ENCODE data around the gene C19orf44. TPM values are rescaled to one million over a fixed set of nuclear protein-coding genes. Genes with fewer than 3 reads are reported as not detected.
"Not testable (repeated sequence)": the region's sequence is repeated elsewhere in the genome, so short reads cannot be mapped to it uniquely, and the experiment has no call there.

The C19orf44 gene
- total RNA-seq, 1 donor from 2014 or later = 2.8 TPM

GRCh38 chr19:16467581-16467980 is 28.6 kb upstream of the C19orf44 start:
- no peak for DNase-seq

- DNase-seq = no peak
These were observed 25.7 kb upstream of the C19orf44 start for GRCh38 chr19:16470541-16470910.

GRCh38 chr19:16470911-16471811 is 25.0 kb upstream of the C19orf44 start:
- DNase-seq = no peak

GRCh38 chr19:16472559-16472899 is 23.7 kb upstream of the C19orf44 start:
- DNase-seq = not testable (repeated sequence)

GRCh38 chr19:16472992-16473391 is 23.2 kb upstream of the C19orf44 start:
- no peak for DNase-seq

- DNase-seq = no peak
These were observed 22.3 kb upstream of the C19orf44 start for GRCh38 chr19:16473875-16474392.

GRCh38 chr19:16476401-16476800 is 19.8 kb upstream of the C19orf44 start:
- DNase-seq = no peak

- DNase-seq = no peak
These were observed 18.9 kb upstream of the C19orf44 start for GRCh38 chr19:16477311-16477710.

- no peak for DNase-seq
These were observed 13.4 kb upstream of the C19orf44 start for GRCh38 chr19:16482745-16483144.

GRCh38 chr19:16486476-16486875 is 9.7 kb upstream of the C19orf44 start:
- DNase-seq = not testable (repeated sequence)

GRCh38 chr19:16496613-16496983 is 404 bp downstream of the C19orf44 start:
- DNase-seq = peak; percentile 41

- DNase-seq = no peak
These were observed 848 bp downstream of the C19orf44 start for GRCh38 chr19:16497042-16497441.

GRCh38 chr19:16497837-16498236 is 1.6 kb downstream of the C19orf44 start:
- DNase-seq = no peak

- no peak for DNase-seq
These were observed 8.1 kb downstream of the C19orf44 start for GRCh38 chr19:16504271-16504670.

GRCh38 chr19:16506161-16506560 is 10.0 kb downstream of the C19orf44 start:
- DNase-seq = not testable (repeated sequence)

GRCh38 chr19:16506961-16507360 is 10.8 kb downstream of the C19orf44 start:
- no peak for DNase-seq

- no peak for DNase-seq
These were observed 12.4 kb downstream of the C19orf44 start for GRCh38 chr19:16508546-16508945.

GRCh38 chr19:16509141-16510061 is 13.2 kb downstream of the C19orf44 start:
- peak; percentile 63 for DNase-seq

- not testable (repeated sequence) for DNase-seq
These were observed 16.4 kb downstream of the C19orf44 start for GRCh38 chr19:16512611-16513010.

- no peak for DNase-seq
These were observed 18.3 kb downstream of the C19orf44 start for GRCh38 chr19:16514383-16515019.

GRCh38 chr19:16516381-16516780 is 20.2 kb downstream of the C19orf44 start:
- DNase-seq = no peak

GRCh38 chr19:16516923-16517610 is 20.9 kb downstream of the C19orf44 start:
- DNase-seq = no peak

Measured in occipital lobe (tissue), 2 donors.